NOMO-1 treated with DMSO at 0.1 percent for 48 hours (cell line): ENCODE measurements around the gene TDP1.
A peak's percentile ranks its signal among the peaks of the same experiment; 100 is the strongest.
"Not testable (repeated sequence)": the region's sequence is repeated elsewhere in the genome, so short reads cannot be mapped to it uniquely, and the experiment has no call there.

Experiments
- DNase-seq: peaks from one replicate; lab custom pipeline; 2025; ENCODE audit not compliant: unreplicated experiment; lab: John Stamatoyannopoulos, UW

The TDP1 gene

DNA sequence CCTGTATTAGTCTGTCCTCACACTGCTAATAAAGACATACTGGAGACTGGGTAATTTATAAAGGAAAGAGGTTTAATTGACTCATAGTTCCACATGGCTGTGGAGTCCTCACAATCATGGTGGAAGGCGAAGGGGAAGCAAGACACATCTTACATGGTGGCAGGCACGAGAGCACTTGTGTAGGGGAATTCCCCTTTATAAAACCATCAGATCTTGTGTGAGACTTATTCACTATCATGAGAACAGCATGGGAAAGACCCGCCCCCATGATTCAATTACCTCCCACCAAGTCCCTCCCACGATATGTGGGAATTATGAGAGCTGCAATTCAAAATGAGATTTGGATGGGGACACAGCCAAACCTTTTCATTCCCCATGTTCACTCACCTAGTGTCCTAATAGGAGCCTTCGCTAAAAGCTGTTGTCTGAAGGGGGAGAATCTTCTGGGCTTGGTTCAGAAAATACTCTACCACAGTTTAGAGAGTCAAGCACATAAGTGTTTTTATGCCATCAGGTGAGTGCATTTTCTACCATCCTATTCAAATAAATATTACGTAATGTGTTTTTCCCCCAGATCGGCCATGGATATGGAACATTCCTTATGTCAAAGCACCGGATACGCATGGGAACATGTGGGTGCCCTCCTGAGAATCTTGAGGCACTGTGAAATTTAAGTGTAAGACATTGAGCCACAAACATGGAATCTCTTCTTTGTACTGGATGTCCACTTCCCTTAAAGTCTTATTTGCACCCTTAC lies 86.9 kb downstream of the TDP1 start:
- no peak for DNase-seq

DNA sequence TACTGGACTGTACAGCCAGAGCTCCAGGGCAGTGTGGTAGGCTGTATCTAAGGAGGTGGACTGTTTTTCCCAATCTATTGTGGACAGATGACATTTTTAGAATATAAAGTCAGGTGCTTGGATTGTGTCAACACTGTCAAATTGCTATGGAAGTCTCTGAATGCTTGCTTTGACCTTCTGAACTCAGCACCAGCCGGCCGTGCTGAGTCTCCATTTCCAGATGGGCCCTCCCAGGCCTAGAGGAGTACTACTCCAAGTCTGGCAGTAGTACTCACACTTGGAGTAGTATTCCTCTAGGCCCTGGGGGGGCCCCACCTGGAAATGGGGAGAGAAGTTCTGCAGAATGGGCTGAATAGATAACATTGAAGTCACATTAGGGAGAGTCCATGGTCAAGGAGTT lies 89.9 kb downstream of the TDP1 start:
- no peak for DNase-seq

DNA sequence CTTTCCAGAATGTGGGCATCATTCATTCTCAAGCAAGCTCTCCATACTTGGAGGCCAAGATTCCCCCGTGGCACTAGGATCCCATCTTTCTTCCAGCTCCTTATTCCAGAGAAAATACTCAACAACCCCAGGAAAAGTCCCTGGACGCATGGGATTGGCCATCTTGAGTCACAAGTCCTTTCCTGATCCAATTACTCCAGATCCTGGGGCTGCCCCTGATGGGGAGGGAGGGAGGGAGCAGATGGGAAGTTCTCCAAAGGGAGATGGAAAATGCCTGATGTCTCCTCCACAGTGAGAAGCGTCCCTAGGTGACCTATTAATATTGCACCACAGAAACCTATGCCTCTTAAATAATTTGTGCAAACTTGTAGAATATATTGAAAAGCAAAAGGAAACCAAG lies 93.7 kb downstream of the TDP1 start:
- no peak for DNase-seq

DNA sequence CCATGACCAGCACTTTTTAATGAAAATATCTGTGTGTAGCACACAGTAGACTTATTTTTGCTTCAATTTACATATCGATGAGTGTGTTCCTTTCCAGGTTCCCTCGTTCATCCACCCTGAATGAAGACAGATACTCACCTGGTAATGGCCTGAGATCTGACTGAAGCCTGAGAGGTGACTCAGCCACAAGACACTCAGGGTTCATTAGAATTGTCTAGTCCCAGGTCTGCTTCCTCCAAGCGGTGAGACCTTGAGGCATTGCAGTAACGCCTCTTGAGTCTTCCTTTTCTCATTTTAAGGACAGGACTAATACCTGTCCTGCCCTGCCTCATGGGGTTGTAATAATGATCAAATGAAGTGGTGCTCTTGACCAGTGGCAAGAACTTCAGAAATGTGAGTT lies 94.5 kb downstream of the TDP1 start:
- no peak for DNase-seq

DNA sequence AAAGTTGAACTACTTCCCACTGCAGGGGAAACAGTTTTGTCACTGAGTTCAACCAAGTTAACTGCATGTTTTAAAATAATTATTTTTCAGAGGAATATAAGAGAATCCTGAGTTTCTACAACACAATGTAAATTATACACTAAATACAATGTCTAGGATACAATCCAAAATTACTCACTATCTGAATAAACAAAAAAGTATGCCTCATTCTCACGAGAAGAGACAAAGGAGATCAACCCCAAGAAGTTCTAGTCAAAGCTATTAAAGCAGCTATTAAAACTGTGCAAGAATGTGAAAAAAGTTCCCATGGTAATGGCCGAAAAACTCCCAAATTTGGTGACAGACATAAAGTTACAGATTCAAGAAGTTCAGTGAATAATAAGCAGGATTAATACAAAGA lies 97.3 kb downstream of the TDP1 start:
- no peak for DNase-seq

DNA sequence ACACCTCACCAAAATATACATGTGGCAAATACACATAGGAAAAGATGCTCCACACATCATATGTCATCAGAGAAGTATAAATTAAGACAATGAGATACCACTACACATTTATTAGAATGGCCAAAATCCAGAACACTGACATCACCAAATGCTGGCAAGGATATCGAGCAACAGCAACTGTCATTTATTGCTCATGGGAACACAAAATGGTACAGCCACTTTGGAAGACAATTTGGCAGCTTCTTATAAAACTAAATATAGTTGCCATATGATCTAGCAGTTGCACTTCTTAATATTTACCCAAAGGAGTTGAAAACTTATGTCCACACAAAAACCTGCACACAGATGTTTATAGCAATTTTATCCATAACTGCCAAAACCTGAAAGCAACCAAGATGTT lies 99.1 kb downstream of the TDP1 start:
- no peak for DNase-seq

DNA sequence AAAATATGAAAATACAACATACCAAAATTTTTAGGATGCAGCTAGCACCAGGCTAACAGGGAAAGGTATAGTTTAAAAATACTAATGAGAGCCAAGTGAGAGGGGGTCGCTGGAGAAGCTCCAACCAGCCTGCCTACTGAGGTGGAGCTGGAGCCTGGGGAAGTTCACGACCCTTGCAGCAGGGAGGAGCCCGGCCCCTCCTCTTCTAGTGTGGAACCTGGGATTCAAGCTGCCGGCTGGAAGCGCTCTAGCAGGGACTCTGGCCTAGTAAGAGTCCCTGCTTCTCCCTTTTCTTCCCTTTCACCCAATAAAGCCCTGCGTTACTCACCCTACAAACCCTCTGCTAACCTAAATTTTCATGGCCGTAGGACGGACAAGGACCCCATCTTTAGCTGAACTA lies 101.1 kb downstream of the TDP1 start:
- no peak for DNase-seq

DNA sequence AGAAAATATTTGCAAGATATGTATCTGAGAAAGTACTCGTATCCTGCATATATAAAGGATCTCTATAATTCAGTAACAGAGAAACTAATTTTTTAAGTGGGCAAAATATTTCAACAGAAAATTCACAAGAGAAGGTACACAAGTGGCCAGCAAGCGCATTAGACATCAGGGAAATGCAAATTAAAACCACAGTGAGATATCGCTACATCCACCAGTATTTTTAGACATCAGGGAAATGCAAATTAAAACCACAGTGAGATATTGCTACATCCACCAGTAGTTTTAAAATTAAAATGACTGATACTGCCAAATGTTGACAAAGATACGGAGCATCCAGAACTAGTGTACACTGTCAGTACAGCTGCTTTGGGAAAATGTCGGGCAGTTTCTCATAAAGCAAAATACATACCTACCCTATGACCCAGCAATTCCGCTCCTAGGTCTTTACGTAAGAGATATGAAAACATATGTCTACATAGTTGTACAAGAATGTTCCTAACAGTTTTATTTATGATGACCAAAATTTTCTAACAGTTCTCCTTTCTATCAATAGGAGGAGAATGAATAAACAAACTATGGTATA lies 103.2 kb downstream of the TDP1 start:
- DNase-seq = no peak

DNA sequence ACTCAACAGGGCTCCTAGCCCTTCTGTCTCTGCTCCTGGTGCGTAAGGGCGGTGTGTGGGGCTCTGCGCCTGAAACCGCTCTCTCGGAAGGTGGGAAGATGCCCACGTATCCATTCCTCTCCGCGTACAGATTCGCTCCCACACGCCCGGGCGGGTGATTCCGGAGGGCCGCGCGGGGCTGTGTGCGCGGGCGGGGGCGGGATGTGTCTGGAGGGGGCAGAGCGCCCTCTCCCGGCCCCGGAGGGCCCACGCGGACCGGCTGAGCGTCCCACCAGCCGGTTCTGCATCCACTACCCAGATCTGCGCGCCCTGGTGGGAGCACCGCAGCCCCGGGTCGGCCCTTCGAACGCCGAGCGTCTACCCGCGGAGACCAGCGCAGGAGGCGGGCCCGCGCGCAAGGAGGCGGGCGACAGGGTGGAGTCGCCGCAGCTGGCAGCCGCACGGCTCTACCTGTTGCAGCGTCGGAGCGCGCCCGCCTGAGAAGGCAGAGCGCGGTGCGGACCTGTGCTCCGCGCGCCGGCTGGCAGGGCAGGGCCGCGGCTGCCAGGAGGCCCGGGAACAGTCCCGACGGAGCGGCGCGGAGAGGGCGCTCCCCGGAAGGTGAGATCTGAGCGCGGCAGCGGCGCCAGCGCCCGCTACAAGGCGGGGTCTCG lies 104.7 kb downstream of the TDP1 start:
- no peak for DNase-seq

DNA sequence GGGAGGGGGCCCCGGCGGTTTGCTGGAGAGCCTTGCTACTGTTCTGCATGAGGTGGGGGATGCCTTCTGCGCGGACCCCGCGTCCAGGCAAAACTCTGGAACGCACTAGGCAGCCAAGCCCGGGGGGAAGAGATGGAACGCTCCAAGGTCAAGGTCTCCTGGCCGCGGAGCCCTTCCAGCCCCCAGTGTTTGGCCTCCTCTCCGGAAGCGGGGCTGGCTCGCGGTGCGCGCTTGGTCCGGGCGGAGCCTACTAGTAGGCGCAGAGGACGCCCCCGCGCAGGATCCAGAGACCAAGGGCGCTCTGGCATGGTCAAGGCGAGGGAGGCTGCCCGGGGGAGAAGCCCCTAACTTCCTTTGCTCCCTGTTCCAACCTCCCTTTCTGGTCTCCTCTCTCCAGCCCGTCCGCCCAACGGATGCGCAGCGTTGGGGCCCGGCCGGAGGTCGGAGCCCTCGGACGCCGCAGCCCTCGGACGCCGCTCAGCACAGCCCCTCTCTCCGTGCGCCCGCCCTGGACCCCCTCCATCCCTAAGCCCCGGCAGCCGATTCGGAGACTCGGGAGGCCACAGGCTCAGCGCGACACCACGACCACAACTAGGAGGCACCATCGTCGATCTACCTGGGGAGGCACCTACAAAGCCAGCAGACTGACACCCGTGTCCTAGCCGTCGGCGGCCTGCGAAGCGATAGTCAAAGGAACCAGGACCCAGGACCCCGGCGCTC lies 105.4 kb downstream of the TDP1 start:
- peak; percentile 11 for DNase-seq

DNA sequence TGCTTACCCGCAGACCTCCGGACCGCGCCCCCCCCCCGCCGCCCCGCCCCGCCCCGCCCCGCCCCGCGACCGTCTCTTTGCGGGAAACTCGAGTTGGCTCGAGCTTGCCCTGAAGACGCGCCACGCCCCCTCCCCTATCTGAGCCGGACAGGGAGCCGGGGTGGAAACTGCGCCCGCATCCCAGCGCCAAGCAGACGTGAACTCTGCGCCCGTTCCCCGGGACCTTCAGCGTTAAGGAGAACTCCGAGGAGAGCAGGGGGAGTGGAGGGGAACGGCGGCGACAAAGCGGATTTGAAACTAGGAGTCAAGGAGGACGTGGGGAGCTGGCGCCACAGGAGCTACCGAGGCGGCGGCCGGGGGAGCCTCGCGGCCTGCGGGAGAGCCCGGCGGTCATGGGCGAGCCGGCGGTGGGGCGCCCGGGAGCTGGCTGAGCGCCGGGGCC lies 106.0 kb downstream of the TDP1 start, which contains the start of gene KCNK13:
Gene KCNK13, plus strand, starts transcription at position 310 of the 442 bp plus-strand sequence. CDS start 212 bp downstream, outside the sequence.
- peak; percentile 70 for DNase-seq

DNA sequence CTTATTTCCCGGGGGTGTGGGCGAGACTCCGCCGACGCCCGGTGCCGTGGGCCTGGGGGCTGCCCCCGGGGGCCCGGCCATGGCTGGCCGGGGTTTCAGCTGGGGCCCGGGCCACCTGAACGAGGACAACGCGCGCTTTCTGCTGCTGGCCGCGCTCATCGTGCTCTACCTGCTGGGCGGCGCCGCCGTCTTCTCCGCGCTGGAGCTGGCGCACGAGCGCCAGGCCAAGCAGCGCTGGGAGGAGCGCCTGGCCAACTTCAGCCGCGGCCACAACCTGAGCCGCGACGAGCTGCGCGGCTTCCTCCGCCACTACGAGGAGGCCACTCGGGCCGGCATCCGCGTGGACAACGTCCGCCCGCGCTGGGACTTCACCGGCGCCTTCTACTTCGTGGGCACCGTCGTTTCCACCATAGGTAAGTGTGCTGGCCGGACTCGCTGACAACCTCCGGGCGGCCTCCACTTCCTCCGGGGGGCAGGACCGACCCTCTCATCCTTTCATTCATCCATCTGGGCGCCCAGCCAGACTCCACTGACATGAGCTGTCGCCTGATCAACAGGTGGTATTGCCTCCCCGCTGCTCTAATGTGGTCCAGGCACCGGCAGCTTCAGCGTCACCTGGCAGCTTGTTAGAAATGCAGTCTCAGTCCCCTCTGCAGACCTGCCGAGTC lies 106.5 kb downstream of the TDP1 start:
- peak; percentile 41 for DNase-seq

DNA sequence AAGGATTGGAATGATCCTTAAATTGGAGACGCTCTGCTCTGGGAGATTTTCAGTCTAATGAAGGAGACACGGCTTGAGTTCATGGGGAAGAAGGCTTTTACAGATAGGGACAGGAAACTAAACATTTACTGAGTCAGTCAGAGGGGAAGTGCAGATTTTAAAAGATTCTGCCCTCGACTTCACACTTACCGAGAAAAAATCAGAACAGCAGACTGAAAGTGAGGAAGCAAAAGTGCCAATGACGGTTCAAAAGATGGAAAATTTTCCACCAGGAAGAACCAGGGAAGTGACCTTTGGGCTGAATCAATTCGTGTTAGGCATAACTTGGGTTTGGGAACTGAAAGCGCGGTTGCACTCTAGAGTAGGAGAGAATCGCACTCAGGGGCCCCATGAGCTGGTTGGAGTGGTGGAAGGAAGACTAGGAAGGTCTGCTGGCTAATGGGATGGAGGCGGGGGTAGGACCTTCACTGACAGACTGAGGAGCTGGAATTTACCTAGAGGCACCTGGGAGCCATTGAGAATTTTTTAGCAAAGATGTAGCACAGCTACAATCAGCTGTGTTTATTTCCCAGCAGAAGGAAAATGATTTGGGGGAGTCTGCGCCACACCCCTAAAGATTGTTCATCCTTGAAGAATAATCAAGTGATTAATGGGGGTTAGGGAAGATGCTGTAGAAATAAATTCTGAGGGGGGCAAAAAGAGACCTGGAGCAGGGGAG lies 107.3 kb downstream of the TDP1 start:
- peak; percentile 41 for DNase-seq

DNA sequence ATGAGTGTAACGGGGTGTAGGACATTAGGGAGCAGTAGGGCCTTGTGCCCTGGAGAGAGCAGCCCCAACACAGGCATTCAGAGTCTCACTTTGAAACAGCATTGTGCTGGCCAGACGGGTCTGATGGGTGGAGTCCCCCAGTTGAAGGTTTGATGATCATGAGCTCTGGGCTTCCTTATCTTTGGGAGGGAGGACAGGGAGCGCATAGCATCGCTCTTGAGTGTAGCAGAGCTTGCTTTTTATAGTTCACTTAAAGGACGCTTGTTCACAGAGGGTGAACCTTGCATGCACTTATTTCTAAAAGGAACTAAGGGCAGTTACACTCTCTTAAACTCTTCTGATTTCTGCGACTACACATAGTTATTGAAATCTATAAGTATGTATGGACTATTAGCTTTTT lies 116.6 kb downstream of the TDP1 start:
- no peak for DNase-seq

DNA sequence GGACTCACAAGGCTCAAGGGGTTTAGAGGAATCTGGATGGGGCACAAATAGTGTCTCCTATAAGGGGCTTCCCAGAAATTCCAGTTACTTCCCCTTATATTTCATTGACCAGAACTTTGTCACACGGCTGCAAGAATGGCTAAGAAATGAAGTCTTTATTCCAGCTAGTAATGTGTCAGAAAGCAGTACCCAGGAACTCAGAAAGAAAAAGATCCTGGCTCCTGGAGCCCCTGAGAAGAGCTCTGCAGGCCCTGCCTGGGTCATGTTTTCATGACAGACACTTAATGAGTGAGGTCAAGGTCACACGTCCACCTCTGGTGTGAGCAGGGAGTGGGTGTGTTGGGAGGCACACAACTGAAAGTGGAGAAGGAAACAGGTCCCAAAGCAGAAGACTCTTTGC lies 123.8 kb downstream of the TDP1 start:
- no peak for DNase-seq

DNA sequence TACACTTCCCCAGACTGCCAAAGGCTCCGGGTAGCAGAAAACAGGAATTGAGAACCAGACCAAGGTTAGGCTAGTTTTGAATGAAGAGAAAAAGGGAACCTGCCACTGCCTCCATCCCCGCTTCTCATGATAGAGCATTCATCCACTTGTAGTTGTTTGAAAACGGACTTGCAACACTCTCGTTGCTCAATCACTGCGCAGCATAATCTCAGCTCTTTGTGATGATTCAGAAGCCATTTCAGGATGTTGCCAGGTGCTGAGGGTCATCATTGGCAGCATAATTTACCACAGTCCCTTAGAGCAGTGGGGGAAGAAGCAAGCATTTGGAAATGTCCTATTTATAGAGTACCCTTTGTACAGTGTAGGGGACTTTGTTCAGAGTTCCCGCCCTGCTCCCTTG lies 131.7 kb downstream of the TDP1 start:
- peak; percentile 99 for DNase-seq

DNA sequence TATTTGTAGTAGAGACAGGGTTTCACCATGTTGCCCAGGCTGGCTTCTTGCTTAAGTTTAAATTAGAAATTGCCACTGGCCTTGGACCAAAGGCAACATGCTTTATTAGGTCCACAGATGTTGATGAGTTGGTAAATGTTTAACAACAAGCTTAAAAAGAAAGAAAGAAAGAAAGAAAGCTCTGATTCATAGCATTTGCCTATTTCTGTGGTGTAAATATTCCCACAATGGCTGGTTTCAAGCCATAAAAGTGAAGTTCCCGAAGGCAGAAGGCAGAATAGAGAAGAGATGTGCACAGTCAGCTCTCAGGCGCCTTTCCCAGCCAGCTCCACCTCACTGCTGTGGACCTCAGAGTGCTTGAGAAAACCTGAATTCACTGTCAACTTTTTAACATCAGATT lies 132.4 kb downstream of the TDP1 start:
- DNase-seq = no peak

DNA sequence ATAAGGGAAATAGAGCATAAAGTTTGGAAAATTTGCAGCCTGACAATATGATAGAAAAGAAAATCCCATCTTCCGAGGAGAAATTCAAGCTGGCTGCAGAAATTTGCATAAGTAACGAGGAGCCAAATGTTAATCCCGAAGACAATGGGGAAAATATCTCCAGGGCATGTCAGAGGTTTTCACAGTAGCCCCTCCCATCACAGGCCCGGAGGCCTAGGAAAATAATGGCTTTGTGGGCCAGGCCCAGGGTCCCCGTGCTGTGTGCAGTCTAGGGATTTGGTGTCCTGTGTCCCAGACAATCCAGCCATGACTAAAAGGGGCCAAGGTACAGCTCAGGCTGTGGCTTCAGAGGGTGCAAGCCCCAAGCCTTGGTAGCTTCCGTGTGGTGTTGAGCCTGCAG lies 133.8 kb downstream of the TDP1 start:
- DNase-seq = not testable (repeated sequence)

DNA sequence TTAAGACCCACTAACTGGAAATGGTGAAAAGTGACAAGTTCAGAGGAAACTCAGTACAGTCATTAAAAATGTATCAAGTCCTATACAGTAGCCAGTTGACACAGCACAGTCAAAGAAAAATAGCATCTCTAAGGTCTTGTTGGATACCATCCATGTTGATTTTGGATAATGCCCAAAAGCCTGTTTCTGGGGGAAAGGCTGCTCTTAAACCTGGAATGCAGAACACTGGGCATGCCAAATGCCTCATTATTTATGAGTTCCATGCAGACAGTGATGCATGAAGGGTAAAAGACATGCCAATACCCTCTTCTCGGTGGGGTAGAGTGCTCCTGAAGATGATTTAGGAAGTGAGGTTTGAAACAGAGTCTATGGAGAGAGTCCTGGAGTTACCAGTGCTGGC lies 135.7 kb downstream of the TDP1 start:
- no peak for DNase-seq

DNA sequence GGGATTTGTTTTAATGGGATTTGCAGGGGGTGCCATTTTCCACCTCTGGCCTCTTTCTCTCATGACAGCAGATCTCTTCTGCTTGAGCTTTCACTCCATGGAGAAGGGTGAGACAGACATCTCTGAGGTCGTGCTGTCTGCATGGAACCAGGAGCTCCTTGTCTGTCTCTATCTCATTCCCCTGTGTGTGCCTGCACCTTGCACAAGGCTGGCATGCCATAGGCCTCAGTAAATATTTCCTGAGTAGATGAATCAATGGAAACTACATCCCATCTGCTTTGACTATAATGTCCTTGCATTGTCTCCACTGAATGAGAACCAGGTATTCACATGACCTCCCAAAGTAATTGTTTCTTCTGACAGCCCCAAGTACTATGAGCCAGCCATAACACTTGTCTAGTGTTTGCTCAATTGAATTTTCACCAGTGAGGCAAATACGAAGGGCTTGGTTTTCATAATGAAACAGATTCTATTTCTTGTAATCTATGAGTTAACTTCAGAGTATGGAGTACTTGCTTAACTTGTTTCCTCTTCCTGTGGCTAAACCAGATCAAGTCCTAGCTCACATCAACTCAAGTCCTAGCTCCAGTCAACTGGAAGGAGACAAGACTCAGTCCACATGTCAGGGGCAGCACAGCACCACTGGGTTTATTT lies 138.3 kb downstream of the TDP1 start:
- peak; percentile 78 for DNase-seq
